PFSK-1 (cell line): ENCODE data around the gene TNMD.

Source experiments
- FOXP2 ChIP-seq: optimal IDR thresholded peaks from 2 replicates; pipeline ENCODE3; 2011; ENCODE audit warnings: borderline replicate concordance, control low read depth, inconsistent platforms; ENCODE audit not compliant: insufficient read depth; ENCODE audit errors: extremely low read length, extremely low read depth
- POLR2AphosphoS5 ChIP-seq: IDR thresholded peaks from 2 replicates; pipeline ENCODE4 v1.6.1; 2012; ENCODE audit warnings: low read depth, mild to moderate bottlenecking, control low read depth, low read length, moderate library complexity
- REST ChIP-seq, 2 experiments: IDR thresholded peaks; 2 replicates each; pipeline versions ENCODE4 v1.6.1 to v1.8.0; 2011 to 2012; ENCODE audit warnings: low read depth in 2 of 2, low read length in 2 of 2, control low read depth in 1 of 2, inconsistent platforms in 1 of 2, mild to moderate bottlenecking in 1 of 2, moderate library complexity in 1 of 2; ENCODE audit not compliant: insufficient read depth in 1 of 2
- SIN3A ChIP-seq: IDR thresholded peaks from 2 replicates; pipeline ENCODE4 v1.6.1; 2012; ENCODE audit warnings: mild to moderate bottlenecking, low read length, moderate library complexity, borderline replicate concordance; ENCODE audit not compliant: insufficient read depth
- TAF1 ChIP-seq: IDR thresholded peaks from 2 replicates; pipeline ENCODE4 v1.6.1; 2012; ENCODE audit warnings: low read length, control low read depth, borderline replicate concordance; ENCODE audit not compliant: insufficient read depth

Gene TNMD

GRCh38 chrX:100593581-100593980 lies 8.8 kb downstream of the TNMD start:
- TF ChIP-seq POLR2AphosphoS5 (no peak), TAF1 (no peak), SIN3A (no peak), FOXP2 (no peak), REST (IDR thresholded peaks at IDR 0.05; ENCODE audit: insufficient read depth in 1 of 2, low read depth in 2 of 2, low read length in 2 of 2) (no peak)

- TF ChIP-seq REST (IDR thresholded peaks at IDR 0.05; ENCODE audit: insufficient read depth in 1 of 2, low read depth in 2 of 2, low read length in 2 of 2) (no peak), SIN3A (no peak), POLR2AphosphoS5 (no peak), FOXP2 (no peak), TAF1 (no peak)
Observed at GRCh38 chrX:100596601-100597000, 11.9 kb downstream of the TNMD start.

- no peak for TF ChIP-seq SIN3A
- TF ChIP-seq POLR2AphosphoS5: no peak
- no peak for TF ChIP-seq TAF1
Observed at GRCh38 chrX:100599456-100599855, 14.7 kb downstream of the TNMD start.

GRCh38 chrX:100600340-100600739 lies 15.6 kb downstream of the TNMD start:
- TF ChIP-seq POLR2AphosphoS5 (no peak), FOXP2 (no peak), SIN3A (no peak), REST (IDR thresholded peaks at IDR 0.05; ENCODE audit: insufficient read depth in 1 of 2, low read depth in 2 of 2, low read length in 2 of 2) (no peak), TAF1 (no peak)

- TF ChIP-seq REST (IDR thresholded peaks at IDR 0.05; ENCODE audit: insufficient read depth in 1 of 2, low read depth in 2 of 2, low read length in 2 of 2): no peak
- TF ChIP-seq TAF1: no peak
- no peak for TF ChIP-seq SIN3A
- TF ChIP-seq POLR2AphosphoS5: no peak
- no peak for TF ChIP-seq FOXP2
Observed at GRCh38 chrX:100600758-100601157, 16.0 kb downstream of the TNMD start.
